A549 (cell line): ENCODE data around the gene UGT1A3. TPM values are rescaled to one million over a fixed set of nuclear protein-coding genes. Genes with fewer than 3 reads are reported as not detected.

Source experiments
- ATAC-seq, 2 experiments: fragments of 200-7000 bp in 1 of 2; fragments of >200 bp in 1 of 2; cut with Nextera tagmentation in 1 of 2; cut with Tn5 transposase in 1 of 2; 3 replicates each; pipeline versions ENCODE4 v1.8.0 to v1.9.1; 2018 to 2020; ENCODE audit warnings: mild to moderate bottlenecking in 1 of 2, moderate library complexity in 1 of 2
- CTCF ChIA-PET: fragments of 300-600 bp; sonication (Branson Sonifier 250); formaldehyde crosslinking; extraction: SDS; loops from one replicate; lab custom pipeline; 2021; ENCODE audit warnings: antibody characterized with exemption, inconsistent platforms; lab: Yijun Ruan, JAX
- POLR2A ChIA-PET: fragments of 350-600 bp; formaldehyde crosslinking; extraction: SDS; loops from one replicate; lab custom pipeline; 2021; ENCODE audit warnings: antibody characterized with exemption, inconsistent platforms; lab: Yijun Ruan, JAX
- DNase-seq, 2 experiments: peaks; one replicate each; pipeline versions ENCODE4 v3.0.0 to v3.0.0-alpha.2; 2011 to 2016; ENCODE audit warnings: low read depth in 1 of 2, low spot score in 1 of 2
- FAIRE-seq: peaks from 2 replicates; lab custom pipeline; 2011; peaks lifted over from hg19 to GRCh38; lab: Jason Lieb, UNC
- H3K27ac ChIP-seq, 2 experiments: fragments of >200 bp; sonication (Bioruptor Twin); formaldehyde crosslinking; 3 replicates each; pipeline ENCODE4 v1.5.1; 2016 to 2017
- H3K4me1 ChIP-seq: fragments of >200 bp; sonication (Bioruptor Twin); formaldehyde crosslinking; 3 replicates; pipeline ENCODE4 v1.6.1; 2016
- H3K4me2 ChIP-seq: fragments of >200 bp; sonication (Bioruptor Twin); formaldehyde crosslinking; 3 replicates; pipeline ENCODE4 v1.6.1; 2016
- H3K4me3 ChIP-seq: fragments of >200 bp; sonication (Bioruptor Twin); formaldehyde crosslinking; 3 replicates; pipeline ENCODE4 v1.5.1; 2016
- H3K9me3 ChIP-seq: fragments of >200 bp; sonication (Bioruptor Twin); formaldehyde crosslinking; 3 replicates; pipeline ENCODE4 v1.6.1; 2016
- CBX8 ChIP-seq: fragments of 200-600 bp; sonication (generic); IDR thresholded peaks from 2 replicates; pipeline ENCODE4 v1.6.1; 2016
- CTCF ChIP-seq: fragments of >200 bp; sonication (Bioruptor Twin); formaldehyde crosslinking; IDR thresholded peaks from 3 replicates; pipeline ENCODE4 v1.5.1; 2016
- EP300 ChIP-seq, 2 experiments: fragments of >200 bp; sonication (Bioruptor Twin); formaldehyde crosslinking; IDR thresholded peaks; 2 replicates in 1 of 2; 3 replicates in 1 of 2; pipeline ENCODE4 v1.6.1; 2016 to 2017
- ESRRA ChIP-seq: fragments of 150-350 bp; IDR thresholded peaks from 2 replicates; pipeline ENCODE4 v1.6.1; 2014; ENCODE audit warnings: mild to moderate bottlenecking, low read length, borderline replicate concordance
- FOSB ChIP-seq: fragments of 250-450 bp; sonication (Bioruptor Pico); IDR thresholded peaks from 2 replicates; pipeline ENCODE4 v1.5.0; 2020; ENCODE audit warnings: mild to moderate bottlenecking, moderate library complexity
- GATA3 ChIP-seq: IDR thresholded peaks from 2 replicates; pipeline ENCODE4 v1.6.1; 2012; ENCODE audit warnings: borderline replicate concordance
- HDAC2 ChIP-seq: fragments of 200-600 bp; sonication (generic); IDR thresholded peaks from 2 replicates; pipeline ENCODE4 v1.6.1; 2016
- HEYL ChIP-seq: fragments of 250-450 bp; sonication (Bioruptor Pico); IDR thresholded peaks from 2 replicates; pipeline ENCODE4 v1.8.0; 2021; ENCODE audit warnings: mild to moderate bottlenecking, moderate library complexity
- HOXA7 ChIP-seq: fragments of 250-450 bp; sonication (Bioruptor Pico); IDR thresholded peaks from 2 replicates; pipeline ENCODE4 v1.5.0; 2020; ENCODE audit warnings: mild to moderate bottlenecking, moderate library complexity
- JUN ChIP-seq, 2 experiments: fragments of >200 bp; sonication (Bioruptor Twin); formaldehyde crosslinking; IDR thresholded peaks; 2 replicates in 1 of 2; 3 replicates in 1 of 2; pipeline ENCODE4 v1.6.1; 2016 to 2017
- JUNB ChIP-seq: fragments of >200 bp; sonication (Bioruptor Twin); formaldehyde crosslinking; IDR thresholded peaks from 2 replicates; pipeline ENCODE4 v1.6.1; 2016
- KDM1A ChIP-seq: fragments of 200-600 bp; sonication (generic); IDR thresholded peaks from 2 replicates; pipeline ENCODE4 v1.6.1; 2016; ENCODE audit warnings: low read depth, mild to moderate bottlenecking
- KDM5A ChIP-seq: fragments of 200-600 bp; sonication (generic); IDR thresholded peaks from 2 replicates; pipeline ENCODE4 v1.6.1; 2016; ENCODE audit warnings: antibody characterized with exemption, mild to moderate bottlenecking
- MYC ChIP-seq: IDR thresholded peaks from 2 replicates; pipeline ENCODE4 v1.6.1; 2012; ENCODE audit warnings: mild to moderate bottlenecking, inconsistent platforms, low read length, improper control_type of control experiment, borderline replicate concordance
- NR3C1 ChIP-seq: fragments of >200 bp; sonication (Bioruptor Twin); formaldehyde crosslinking; IDR thresholded peaks from 3 replicates; pipeline ENCODE4 v1.6.1; 2017
- PHF8 ChIP-seq: fragments of 200-600 bp; sonication (generic); IDR thresholded peaks from 2 replicates; pipeline ENCODE4 v1.6.1; 2016; ENCODE audit warnings: low read depth, mild to moderate bottlenecking, antibody characterized with exemption, moderate library complexity, borderline replicate concordance
- RAD21 ChIP-seq, 2 experiments: fragments of >200 bp in 1 of 2; sonication (Bioruptor Twin) in 1 of 2; formaldehyde crosslinking in 1 of 2; IDR thresholded peaks in 1 of 2; conservative IDR thresholded peaks in 1 of 2; 2 replicates in 1 of 2; 3 replicates in 1 of 2; pipeline ENCODE4 v1.6.1; 2012 to 2018; ENCODE audit warnings: inconsistent platforms in 1 of 2
- REST ChIP-seq: fragments of 200-600 bp; sonication (generic); IDR thresholded peaks from 2 replicates; pipeline ENCODE4 v1.6.1; 2016; ENCODE audit warnings: antibody characterized with exemption, mild to moderate bottlenecking, moderate library complexity
- RFX5 ChIP-seq: fragments of 450-650 bp; IDR thresholded peaks from 2 replicates; pipeline ENCODE4 v1.7.1; 2014; ENCODE audit warnings: antibody characterized with exemption, mild to moderate bottlenecking, moderate library complexity
- SMC3 ChIP-seq: fragments of >200 bp; sonication (Bioruptor Twin); formaldehyde crosslinking; IDR thresholded peaks from 3 replicates; pipeline ENCODE4 v1.6.1; 2018; ENCODE audit warnings: inconsistent platforms
- TFCP2L1 ChIP-seq: fragments of 250-450 bp; sonication (Bioruptor Pico); IDR thresholded peaks from 2 replicates; pipeline ENCODE4 v1.5.0; 2021; ENCODE audit warnings: mild to moderate bottlenecking
- ZC3H11A ChIP-seq: fragments of 450-650 bp; IDR thresholded peaks from 2 replicates; pipeline ENCODE4 v1.6.1; 2014; ENCODE audit warnings: antibody characterized with exemption, mild to moderate bottlenecking
- ZNF302 ChIP-seq: fragments of 250-450 bp; sonication (Bioruptor Pico); IDR thresholded peaks from 2 replicates; pipeline ENCODE4 v1.9.0; 2021; ENCODE audit warnings: inconsistent platforms, mild to moderate bottlenecking, moderate library complexity
- WGBS: methylation state at CpG from one replicate; pipeline ENCODE4 v1.1.6; 2017; ENCODE audit errors: missing lambda C conversion rate; 5-methylcytosine and 5-hydroxymethylcytosine counted together
- polyA plus RNA-seq, 4 experiments: library from polyadenylated mRNA; depleted of rRNA in 3 of 4; stranded (reverse); fragments of >200 nt; fragmentation: RNase III in 1 of 4; extraction: RNeasy Plus Mini Kit Qiagen cat#74134 plus additional on column Dnase treatment in 1 of 4; gene quantifications; 2 replicates in 3 of 4; 3 replicates in 1 of 4; pipeline ENCODE4 v1.2.3, GENCODE V29; 2011 to 2017

Gene UGT1A3
- polyA plus RNA-seq, 2 of the 4 experiments (the other 2 are of a cell fraction) = 0.23 to 0.39 TPM

GRCh38 chr2:233740870-233741269 is 12.0 kb downstream of the UGT1A3 start:
- H3K9me3 ChIP-seq = peaks cover 64% of the 10 kb centered on the region
- no peak for ATAC-seq
- no peak for FAIRE-seq
- ChIA-PET POLR2A (no interaction called here), CTCF (interaction anchor here (1.1 kb wide), 1 partner anchor 19 kb away, joined by 3 read pairs; no protein-coding TSS in a partner anchor)
- TF ChIP-seq RFX5 (no peak), GATA3 (no peak), JUNB (no peak), ESRRA (no peak), KDM5A (no peak), REST (no peak), RAD21 (conservative IDR thresholded peaks at IDR 0.05 in 1 of 2, IDR thresholded peaks at IDR 0.05 in 1 of 2) (no peak), ZC3H11A (no peak), SMC3 (no peak), FOSB (no peak), HOXA7 (CRISPR knock-in tag) (no peak), HEYL (CRISPR knock-in tag) (no peak), ZNF302 (CRISPR knock-in tag) (no peak), KDM1A (no peak)
- no peak overlapping the region for H3K4me3 ChIP-seq
- WGBS = 86% methylated on average over 2 of the region's 2 CpGs
- DNase-seq = no peak
- peak overlapping the region; percentile 64 to 89; a peak in 5 of 6 replicates for H3K27ac ChIP-seq
- H3K4me1 ChIP-seq = peaks cover 23% of the 10 kb centered on the region
- no peak overlapping the region for H3K4me2 ChIP-seq

- TF ChIP-seq JUNB = no peak
- Histone ChIP-seq H3K4me1 (peaks cover 29% of the 10 kb centered on the region), H3K4me2 (no peak overlapping the region), H3K4me3 (no peak overlapping the region), H3K9me3 (peaks cover 59% of the 10 kb centered on the region), H3K27ac (peak overlapping the region; percentile 89 to 92)
- WGBS = 94% methylated on average over 38 of the region's 46 CpGs
- ATAC-seq (no peak), FAIRE-seq (no peak), DNase-seq (no peak)
- CTCF ChIA-PET = no interaction called here
- POLR2A ChIA-PET = no interaction called here
Observed at GRCh38 chr2:233743464-233744259, 14.8 kb downstream of the UGT1A3 start.

GRCh38 chr2:233745073-233745755 is 16.4 kb downstream of the UGT1A3 start:
- peak; percentile 55 to 84; a peak in 4 of 6 replicates for ATAC-seq
- POLR2A ChIA-PET = no interaction called here
- WGBS = 5% methylated on average over 5 of the region's 5 CpGs
- peak; percentile 7 to 85 for DNase-seq
- peaks cover 59% of the 10 kb centered on the region for H3K9me3 ChIP-seq
- H3K4me3 ChIP-seq = peak overlapping the region; percentile 18; the same call in 1 of the 3 replicates
- peak overlapping the region; percentile 89 to 92 for H3K27ac ChIP-seq
- peak overlapping the region; percentile 79 for H3K4me2 ChIP-seq
- peaks cover 29% of the 10 kb centered on the region for H3K4me1 ChIP-seq
- CTCF ChIA-PET = interaction anchor here (0.6 to 0.8 kb wide), 2 partner anchors 15 to 88 kb away, joined by 3 read pairs; no protein-coding TSS in a partner anchor
- FAIRE-seq = peak; percentile 91
- TF ChIP-seq HDAC2 = no peak
- peak; percentile 71 to 81; a peak in 4 of 5 replicates for TF ChIP-seq JUN (IDR thresholded peaks at IDR 0.05)
- no peak for TF ChIP-seq CTCF
- no peak for TF ChIP-seq MYC
- no peak for TF ChIP-seq PHF8
- TF ChIP-seq HEYL (CRISPR knock-in tag) = no peak
- 0 out of 3 replicates have a peak, but pooled peaks have one; percentile 19 for TF ChIP-seq SMC3
- TF ChIP-seq REST = no peak
- peak; percentile 60 for TF ChIP-seq JUNB
- TF ChIP-seq TFCP2L1 = no peak
- TF ChIP-seq KDM5A = no peak
- TF ChIP-seq ESRRA = no peak
- TF ChIP-seq CBX8 = no peak
- TF ChIP-seq NR3C1 = no peak
- TF ChIP-seq EP300 (IDR thresholded peaks at IDR 0.05) = peak; percentile 81 to 95; a peak in 4 of 5 replicates
